Hepatocyte (in vitro differentiated cells): ENCODE measurements around the gene NXN.

ENCODE experiments used
- CTCF ChIP-seq: fragments of 200-600 bp; sonication (generic); IDR thresholded peaks from 2 replicates; pipeline ENCODE4 v1.5.1; 2016; ENCODE audit warnings: antibody characterized with exemption, mild to moderate bottlenecking; ENCODE audit not compliant: poor library complexity
- EZH2 ChIP-seq: fragments of 200-600 bp; sonication (generic); IDR thresholded peaks from 2 replicates; pipeline ENCODE4 v1.6.1; 2016; ENCODE audit warnings: antibody characterized with exemption, mild to moderate bottlenecking, borderline replicate concordance
- EZH2phosphoT487 ChIP-seq: fragments of 200-600 bp; sonication (generic); IDR thresholded peaks from one replicate; pipeline ENCODE4 v1.6.1; 2018; ENCODE audit warnings: antibody characterized with exemption, mild to moderate bottlenecking, low read depth, moderate library complexity; ENCODE audit not compliant: unreplicated experiment, severe bottlenecking

- TF ChIP-seq EZH2 (no peak), CTCF (no peak), EZH2phosphoT487 (no peak)
Measured at GRCh38 chr17:877630-878029, 101.9 kb downstream of the NXN start.
